Calu3 (cell line): Measurements from ENCODE around the gene ARIH2. TPM values are rescaled to one million over a fixed set of nuclear protein-coding genes. Genes with fewer than 3 reads are reported as not detected.

ENCODE experiments used
- BruUV-seq: library from RNA; stranded (reverse); fragments of 400-500 nt; replicated peaks from 2 replicates; lab custom pipeline; 2021; lab: Mats Ljungman, UMichigan
- CTCF ChIA-PET: fragments of 300-600 bp; sonication (Branson Sonifier 250); formaldehyde crosslinking; loops from one replicate; lab custom pipeline; 2022; ENCODE audit warnings: antibody characterized with exemption; lab: Charles Lee
- DNase-seq: peaks from one replicate; pipeline ENCODE4 v3.0.0; 2022
- H3K27ac Mint-ChIP-seq: one replicate; pipeline ENCODE4 v1.8.0; 2022; ENCODE audit warnings: mixed read lengths; ENCODE audit not compliant: unreplicated experiment
- H3K27me3 Mint-ChIP-seq: one replicate; pipeline ENCODE4 v1.8.0; 2022; ENCODE audit warnings: mixed read lengths; ENCODE audit not compliant: unreplicated experiment
- H3K36me3 Mint-ChIP-seq: one replicate; pipeline ENCODE4 v1.8.0; 2022; ENCODE audit warnings: mild to moderate bottlenecking, moderate library complexity, mixed read lengths; ENCODE audit not compliant: insufficient read depth, unreplicated experiment
- H3K4me1 Mint-ChIP-seq: one replicate; pipeline ENCODE4 v1.8.0; 2022; ENCODE audit warnings: mild to moderate bottlenecking, low read depth, mixed read lengths; ENCODE audit not compliant: unreplicated experiment
- H3K4me3 Mint-ChIP-seq: one replicate; pipeline ENCODE4 v1.8.0; 2022; ENCODE audit warnings: mild to moderate bottlenecking, low read depth, moderate library complexity, mixed read lengths; ENCODE audit not compliant: unreplicated experiment
- H3K9me3 Mint-ChIP-seq: one replicate; pipeline ENCODE4 v1.8.0; 2022; ENCODE audit warnings: low read depth, mixed read lengths; ENCODE audit not compliant: unreplicated experiment
- intact Hi-C: fragments of 100-400 bp; cut with micrococcal nuclease; formaldehyde crosslinking; loops from one replicate; pipeline ENCODE4 v1.10.0; 2022; ENCODE audit not compliant: unreplicated experiment
- total RNA-seq: library from RNA; stranded (reverse); gene quantifications from 2 replicates; pipeline ENCODE4 v1.2.3, GENCODE V29; 2022
- TF ChIP-seq, protein P1 (sequence below): fragments of 200-600 bp; IDR thresholded peaks from one replicate; pipeline ENCODE4 v1.8.0; 2022; ENCODE audit warnings: antibody characterized with exemption; ENCODE audit not compliant: unreplicated experiment

Gene ARIH2
- total RNA-seq, 1 experiment from 2014 or later = 109 TPM

DNA sequence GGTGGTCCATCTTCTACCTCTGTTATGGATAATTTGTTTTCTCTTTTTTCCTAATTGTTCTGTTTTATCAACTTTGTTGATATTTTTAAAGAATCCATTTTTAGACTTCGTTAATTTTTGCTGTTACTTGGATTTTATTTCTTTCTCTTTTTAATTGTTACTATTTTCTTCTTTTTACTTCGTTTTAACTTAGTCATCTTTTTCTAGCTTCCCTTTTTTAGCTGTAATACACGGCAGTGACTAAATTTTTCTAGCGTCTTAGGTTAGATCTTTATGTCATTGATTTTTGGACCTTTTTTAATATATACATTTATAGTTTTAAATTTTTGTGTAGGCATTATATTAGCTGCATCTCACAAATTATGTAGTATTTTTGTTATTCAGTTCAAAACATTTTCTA, 33.1 kb downstream of the ARIH2 start:
- intact Hi-C loops = no loop called here
- H3K27me3 Mint-ChIP-seq = no peaks in the 10 kb centered on the region
- no peak overlapping the region for H3K27ac Mint-ChIP-seq
- no peak overlapping the region for H3K4me3 Mint-ChIP-seq
- TF ChIP-seq, protein P1, sequence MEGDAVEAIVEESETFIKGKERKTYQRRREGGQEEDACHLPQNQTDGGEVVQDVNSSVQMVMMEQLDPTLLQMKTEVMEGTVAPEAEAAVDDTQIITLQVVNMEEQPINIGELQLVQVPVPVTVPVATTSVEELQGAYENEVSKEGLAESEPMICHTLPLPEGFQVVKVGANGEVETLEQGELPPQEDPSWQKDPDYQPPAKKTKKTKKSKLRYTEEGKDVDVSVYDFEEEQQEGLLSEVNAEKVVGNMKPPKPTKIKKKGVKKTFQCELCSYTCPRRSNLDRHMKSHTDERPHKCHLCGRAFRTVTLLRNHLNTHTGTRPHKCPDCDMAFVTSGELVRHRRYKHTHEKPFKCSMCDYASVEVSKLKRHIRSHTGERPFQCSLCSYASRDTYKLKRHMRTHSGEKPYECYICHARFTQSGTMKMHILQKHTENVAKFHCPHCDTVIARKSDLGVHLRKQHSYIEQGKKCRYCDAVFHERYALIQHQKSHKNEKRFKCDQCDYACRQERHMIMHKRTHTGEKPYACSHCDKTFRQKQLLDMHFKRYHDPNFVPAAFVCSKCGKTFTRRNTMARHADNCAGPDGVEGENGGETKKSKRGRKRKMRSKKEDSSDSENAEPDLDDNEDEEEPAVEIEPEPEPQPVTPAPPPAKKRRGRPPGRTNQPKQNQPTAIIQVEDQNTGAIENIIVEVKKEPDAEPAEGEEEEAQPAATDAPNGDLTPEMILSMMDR = no peak
- peaks cover 10% of the 10 kb centered on the region for H3K4me1 Mint-ChIP-seq
- H3K36me3 Mint-ChIP-seq = peaks cover 23% of the 10 kb centered on the region
- H3K9me3 Mint-ChIP-seq = no peaks in the 10 kb centered on the region
- CTCF ChIA-PET = interaction anchor here (1.0 kb wide), 1 partner anchor 212 kb away, joined by 3 read pairs; no protein-coding TSS in a partner anchor
- no TSS peak for BruUV-seq
- DNase-seq = no peak

DNA sequence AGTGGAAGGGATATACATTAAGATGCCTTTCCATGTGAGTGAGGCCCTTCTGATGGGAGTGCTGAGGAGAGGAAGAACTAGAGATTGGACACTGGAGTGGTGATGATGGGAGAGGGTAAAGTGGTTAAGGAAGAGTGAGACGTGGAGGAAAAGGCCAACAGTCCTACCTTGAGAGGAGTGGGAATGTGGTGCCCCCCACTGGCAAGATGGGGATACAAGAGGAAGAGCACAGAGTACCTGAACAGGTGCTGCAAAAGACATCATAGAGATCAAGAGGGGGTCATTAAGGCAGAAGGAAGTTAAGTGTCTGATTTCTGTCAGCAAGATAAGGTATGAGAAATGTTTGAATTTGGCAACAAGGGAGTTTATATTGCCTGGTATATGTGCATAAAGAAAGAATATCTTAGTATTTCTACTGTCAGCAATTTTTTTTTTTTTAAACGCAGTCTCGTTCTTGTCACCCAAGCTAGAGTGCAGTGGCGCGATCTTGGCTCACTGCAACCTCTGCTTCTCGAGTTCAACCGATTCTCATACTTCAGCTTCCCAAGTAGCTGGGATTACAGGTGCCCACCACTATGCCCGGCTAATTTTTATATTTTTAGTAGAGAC, 34.0 kb downstream of the ARIH2 start:
- BruUV-seq = no TSS peak
- no peaks in the 10 kb centered on the region for H3K27me3 Mint-ChIP-seq
- CTCF ChIA-PET = interaction anchor here (1.0 kb wide), 1 partner anchor 213 kb away, joined by 3 read pairs; no protein-coding TSS in a partner anchor
- intact Hi-C loops = no loop called here
- H3K4me1 Mint-ChIP-seq = peaks cover 10% of the 10 kb centered on the region
- no peaks in the 10 kb centered on the region for H3K9me3 Mint-ChIP-seq
- peak overlapping the region; percentile 16 for H3K27ac Mint-ChIP-seq
- TF ChIP-seq, protein P1 = no peak
- H3K36me3 Mint-ChIP-seq = peaks cover 24% of the 10 kb centered on the region
- no peak overlapping the region for H3K4me3 Mint-ChIP-seq
- peak; percentile 60 for DNase-seq

DNA sequence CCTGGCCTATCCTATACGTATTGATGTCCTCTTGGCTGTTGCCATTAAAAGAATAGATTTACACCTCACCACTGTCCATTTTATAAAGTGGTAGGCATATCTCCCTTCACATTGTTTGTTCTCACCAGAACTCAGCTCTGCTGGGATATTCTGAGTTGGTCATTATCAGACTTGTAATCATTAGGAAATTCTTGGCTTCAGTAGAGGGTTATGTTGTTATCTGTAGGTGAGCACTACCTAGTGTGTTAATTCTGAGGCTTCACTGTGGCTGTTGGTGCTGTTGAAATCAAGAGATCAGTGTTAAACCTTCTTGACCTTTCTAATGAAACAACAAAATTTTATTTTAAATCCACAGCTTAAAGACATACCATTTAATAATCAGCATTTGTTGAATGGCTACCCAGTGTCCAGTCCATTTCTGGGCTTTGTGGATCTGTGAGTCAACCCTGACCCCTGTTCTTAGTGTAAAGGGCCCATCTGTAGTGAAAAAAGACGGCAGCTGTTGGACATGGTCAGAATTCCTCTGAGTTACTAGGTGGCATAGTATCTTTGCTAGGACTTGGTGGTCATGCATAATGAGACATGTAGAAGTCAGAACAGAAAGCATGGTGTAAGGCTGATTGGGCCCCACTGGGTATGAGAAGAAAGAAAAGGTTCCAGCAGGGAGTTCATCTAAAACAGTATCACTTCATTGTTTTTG, 38.5 kb downstream of the ARIH2 start:
- H3K4me3 Mint-ChIP-seq = no peak overlapping the region
- CTCF ChIA-PET = no interaction called here
- TF ChIP-seq, protein P1 = no peak
- H3K9me3 Mint-ChIP-seq = no peaks in the 10 kb centered on the region
- intact Hi-C loops = no loop called here
- H3K4me1 Mint-ChIP-seq = peaks cover 8% of the 10 kb centered on the region
- peaks cover 14% of the 10 kb centered on the region for H3K36me3 Mint-ChIP-seq
- BruUV-seq = no TSS peak
- no peak for DNase-seq
- no peaks in the 10 kb centered on the region for H3K27me3 Mint-ChIP-seq
- no peak overlapping the region for H3K27ac Mint-ChIP-seq

DNA sequence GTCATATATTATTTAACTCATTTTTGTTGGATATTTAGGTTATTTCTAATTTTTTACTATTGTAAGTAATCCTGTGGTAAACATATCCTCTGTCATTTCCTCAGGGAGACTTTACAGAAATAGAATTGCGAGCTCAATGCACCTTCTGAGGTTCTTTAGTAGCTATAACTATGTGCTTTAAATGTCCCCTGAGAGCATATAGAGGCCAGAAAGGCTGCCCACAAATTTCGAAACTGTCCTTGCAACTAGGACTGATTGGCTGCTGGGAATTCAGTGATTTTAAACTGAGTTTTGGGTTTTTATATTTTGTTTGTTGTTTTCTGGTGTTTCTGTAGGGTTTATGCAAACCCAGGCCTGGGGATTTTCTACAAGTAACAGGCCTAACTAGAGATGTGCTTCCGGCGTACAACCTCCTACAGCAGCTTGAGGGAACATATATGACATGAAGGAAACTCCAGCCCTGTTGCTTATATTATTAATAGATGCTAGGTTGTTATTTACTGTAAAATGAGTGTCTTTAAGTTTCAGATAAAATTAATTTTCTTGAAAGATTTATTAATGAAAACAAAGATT, 42.3 kb downstream of the ARIH2 start:
- DNase-seq = no peak
- TF ChIP-seq, protein P1 = no peak
- CTCF ChIA-PET = interaction anchor here (0.6 kb wide), 1 partner anchor 463 kb away, joined by 4 read pairs; no protein-coding TSS in a partner anchor
- BruUV-seq = no TSS peak
- no peaks in the 10 kb centered on the region for H3K4me1 Mint-ChIP-seq
- H3K36me3 Mint-ChIP-seq = peaks cover 27% of the 10 kb centered on the region
- no peak overlapping the region for H3K27ac Mint-ChIP-seq
- no peaks in the 10 kb centered on the region for H3K9me3 Mint-ChIP-seq
- intact Hi-C loops = no loop called here
- H3K4me3 Mint-ChIP-seq = no peak overlapping the region
- H3K27me3 Mint-ChIP-seq = no peaks in the 10 kb centered on the region
